ENCODE results near the gene GRAP. TPM values are rescaled to one million over a fixed set of nuclear protein-coding genes. Genes with fewer than 3 reads are reported as not detected.

GRAP gene
- total RNA-seq, 1 experiment from 2014 or later: not detected

DNA sequence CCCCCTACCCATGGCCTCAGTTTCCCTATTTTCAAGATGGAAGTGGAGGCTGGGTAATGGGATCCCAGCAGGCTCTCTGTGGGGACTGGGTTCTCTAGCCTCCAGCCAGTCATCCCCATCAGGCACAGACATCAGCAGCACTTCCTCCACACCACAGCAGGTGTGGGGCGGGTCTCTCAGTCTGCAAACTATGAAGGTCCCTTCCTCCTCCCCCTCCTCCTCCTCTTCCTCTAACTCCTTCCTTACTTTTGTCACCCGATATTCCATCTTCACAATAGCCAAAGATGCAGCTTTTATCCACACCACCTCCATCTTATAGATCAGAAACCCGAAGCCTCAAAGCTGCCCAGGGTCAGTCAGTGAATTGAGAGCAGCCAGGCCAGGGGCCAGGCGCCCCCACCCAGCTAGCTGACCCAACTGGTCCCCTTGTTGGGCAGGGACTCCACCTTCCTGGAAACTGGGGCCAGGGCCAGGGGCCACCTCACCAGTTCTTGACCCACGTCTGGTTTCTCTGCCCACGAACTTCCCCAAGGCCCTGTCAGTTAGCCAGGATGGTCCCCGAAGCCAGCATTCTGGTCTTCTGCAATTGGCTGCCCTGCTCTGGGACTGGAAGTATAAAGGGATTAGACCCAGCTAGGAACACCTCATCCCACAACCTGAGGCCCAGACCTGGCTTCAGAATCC lies 44.7 kb downstream of the GRAP start:
- Histone ChIP-seq H3K4me2 (ENCODE audit: low read length) (no peak overlapping the region), H3K9ac (ENCODE audit: low read length) (no peak overlapping the region), H3K27me3 (ENCODE audit: low read length) (no peaks in the 10 kb centered on the region), H3K36me3 (ENCODE audit: low read depth, low read length) (no peaks in the 10 kb centered on the region), H3K4me1 (ENCODE audit: insufficient read depth, low read length) (peaks cover 5% of the 10 kb centered on the region; the same call in 1 of the 2 replicates), H4K20me1 (ENCODE audit: low read length) (no peaks in the 10 kb centered on the region), H3K9me3 (ENCODE audit: low read length) (no peaks in the 10 kb centered on the region), H3F3A (ENCODE audit: low read length, unreplicated experiment) (no peaks in the 10 kb centered on the region), H3K9me2 (replicated peaks; ENCODE audit: low read length) (no peaks in the 10 kb centered on the region), H3K27ac (ENCODE audit: low read length) (no peak overlapping the region), H3K79me2 (ENCODE audit: low read length) (no peaks in the 10 kb centered on the region), H2AFZ (ENCODE audit: low read length) (no peak overlapping the region), H3K4me3 (ENCODE audit: low read length) (no peak overlapping the region)
- DNase-seq (no peak), ATAC-seq (no peak)
- TF ChIP-seq EZH2 (IDR thresholded peaks at IDR 0.05; ENCODE audit: low read length, unreplicated experiment): no peak
- no peak for TF ChIP-seq CTCF (conservative IDR thresholded peaks at IDR 0.05; ENCODE audit: low read depth, low read length)
- no peak for TF ChIP-seq EZH2phosphoT487 (IDR thresholded peaks at IDR 0.05; ENCODE audit: borderline replicate concordance, low read length)
- ChIA-PET CTCF (no interaction called here), POLR2A (ENCODE audit: unreplicated experiment) (no interaction called here)
- intact Hi-C loops (cut with micrococcal nuclease): no loop called here
- no TSS peak for BruUV-seq (replicated peaks)

DNA sequence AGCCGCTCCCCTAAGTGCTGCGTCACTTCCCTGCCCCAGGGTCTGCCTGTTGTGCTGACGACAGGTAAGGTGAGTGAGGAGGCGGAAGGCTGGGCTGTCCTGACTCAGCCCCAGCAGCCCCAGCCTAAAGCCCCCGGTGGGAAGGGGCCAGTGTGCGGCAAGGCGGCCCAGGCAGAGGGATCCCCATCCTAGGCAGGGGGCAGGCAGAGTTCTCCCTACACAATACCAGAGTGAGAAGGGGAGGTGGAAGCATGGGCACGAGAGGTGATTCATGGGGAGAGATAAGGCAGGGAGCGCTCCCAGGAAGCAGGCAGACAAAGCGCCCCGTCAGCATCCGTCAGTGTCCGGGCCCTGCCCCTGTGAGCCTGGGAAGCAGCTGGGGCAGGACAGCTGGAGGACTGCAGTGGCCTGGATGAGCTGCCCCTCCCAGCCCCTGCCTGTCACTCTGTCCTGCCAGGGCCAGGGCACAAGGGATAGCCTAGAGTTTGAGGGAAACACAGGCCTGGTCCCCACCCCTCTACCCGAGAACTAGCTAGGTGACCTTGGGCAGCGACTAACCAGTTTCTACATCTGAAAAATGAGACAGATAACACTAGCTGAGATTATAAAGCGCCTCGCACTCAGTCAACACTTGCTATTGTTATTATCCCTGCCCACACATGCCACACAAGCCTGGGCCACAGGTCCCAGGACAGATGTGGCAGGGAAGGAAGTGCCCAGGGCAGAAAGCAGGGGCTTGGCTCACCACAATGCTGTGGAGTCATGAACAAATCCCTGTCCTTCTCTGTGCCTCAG lies 46.0 kb downstream of the GRAP start:
- Histone ChIP-seq H3K4me2 (ENCODE audit: low read length) (no peak overlapping the region), H3K27me3 (ENCODE audit: low read length) (no peaks in the 10 kb centered on the region), H3F3A (ENCODE audit: low read length, unreplicated experiment) (no peaks in the 10 kb centered on the region), H3K4me3 (ENCODE audit: low read length) (no peak overlapping the region), H3K27ac (ENCODE audit: low read length) (peak overlapping the region; percentile 43), H3K36me3 (ENCODE audit: low read depth, low read length) (no peaks in the 10 kb centered on the region), H3K4me1 (ENCODE audit: insufficient read depth, low read length) (peaks cover 5% of the 10 kb centered on the region; the same call in 1 of the 2 replicates), H3K79me2 (ENCODE audit: low read length) (no peaks in the 10 kb centered on the region), H2AFZ (ENCODE audit: low read length) (no peak overlapping the region), H3K9ac (ENCODE audit: low read length) (no peak overlapping the region), H4K20me1 (ENCODE audit: low read length) (no peaks in the 10 kb centered on the region), H3K9me2 (replicated peaks; ENCODE audit: low read length) (no peaks in the 10 kb centered on the region), H3K9me3 (ENCODE audit: low read length) (no peaks in the 10 kb centered on the region)
- intact Hi-C loops (cut with micrococcal nuclease): no loop called here
- TF ChIP-seq EZH2 (IDR thresholded peaks at IDR 0.05; ENCODE audit: low read length, unreplicated experiment) (no peak), CTCF (conservative IDR thresholded peaks at IDR 0.05; ENCODE audit: low read depth, low read length) (no peak), EZH2phosphoT487 (IDR thresholded peaks at IDR 0.05; ENCODE audit: borderline replicate concordance, low read length) (no peak)
- DNase-seq (peak; percentile 34), ATAC-seq (peak; percentile 88)
- POLR2A ChIA-PET (ENCODE audit: unreplicated experiment): no interaction called here
- no TSS peak for BruUV-seq (replicated peaks)
- CTCF ChIA-PET: interaction anchor here (0.6 kb wide), 1 partner anchor 40 kb away, joined by 3 read pairs; no protein-coding TSS in a partner anchor

DNA sequence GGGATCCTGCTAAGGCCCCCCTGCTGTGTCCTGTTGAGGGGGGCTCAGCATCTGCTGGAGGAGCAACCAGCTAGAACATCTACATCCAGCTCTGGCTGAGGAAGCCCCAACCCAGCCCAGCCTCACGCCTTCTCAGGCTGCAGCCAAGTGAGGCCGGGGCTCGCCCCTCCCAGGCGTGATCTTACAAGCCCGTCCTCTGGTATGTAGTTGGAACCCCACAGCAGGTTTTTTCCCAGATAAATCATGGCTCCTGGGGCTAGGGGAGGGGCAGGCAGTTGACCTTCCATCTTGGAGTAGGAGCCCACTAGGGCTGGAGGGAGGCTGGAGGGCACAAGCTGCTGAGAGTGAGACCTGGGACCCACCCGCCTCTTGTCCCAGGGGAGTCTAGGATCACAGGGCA lies 46.8 kb downstream of the GRAP start:
- H3K36me3 ChIP-seq (ENCODE audit: low read depth, low read length): no peaks in the 10 kb centered on the region
- TF ChIP-seq EZH2phosphoT487 (IDR thresholded peaks at IDR 0.05; ENCODE audit: borderline replicate concordance, low read length) (no peak), CTCF (conservative IDR thresholded peaks at IDR 0.05; ENCODE audit: low read depth, low read length) (no peak), EZH2 (IDR thresholded peaks at IDR 0.05; ENCODE audit: low read length, unreplicated experiment) (no peak)
- no peaks in the 10 kb centered on the region for H3K27me3 ChIP-seq (ENCODE audit: low read length)
- H3K27ac ChIP-seq (ENCODE audit: low read length): peak overlapping the region; percentile 43; the same call in 1 of the 2 replicates
- POLR2A ChIA-PET (ENCODE audit: unreplicated experiment): no interaction called here
- H2AFZ ChIP-seq (ENCODE audit: low read length): no peak overlapping the region
- no peak overlapping the region for H3K4me3 ChIP-seq (ENCODE audit: low read length)
- DNase-seq: no peak
- no peaks in the 10 kb centered on the region for H3K79me2 ChIP-seq (ENCODE audit: low read length)
- peaks cover 5% of the 10 kb centered on the region; the same call in 1 of the 2 replicates for H3K4me1 ChIP-seq (ENCODE audit: insufficient read depth, low read length)
- no peak overlapping the region for H3K9ac ChIP-seq (ENCODE audit: low read length)
- H4K20me1 ChIP-seq (ENCODE audit: low read length): no peaks in the 10 kb centered on the region
- ATAC-seq: no peak
- BruUV-seq (replicated peaks): no TSS peak
- H3K9me2 ChIP-seq (replicated peaks; ENCODE audit: low read length): no peaks in the 10 kb centered on the region
- H3F3A ChIP-seq (ENCODE audit: low read length, unreplicated experiment): no peaks in the 10 kb centered on the region
- CTCF ChIA-PET: no interaction called here
- intact Hi-C loops (cut with micrococcal nuclease): no loop called here
- no peaks in the 10 kb centered on the region for H3K9me3 ChIP-seq (ENCODE audit: low read length)
- H3K4me2 ChIP-seq (ENCODE audit: low read length): no peak overlapping the region
